Stimulated activated CD4-positive, alpha-beta T cell treated with anti-CD3 and anti-CD28 coated beads, Interleukin-1b, Interleukin-23, amount 100 ng/mL, for 48 hours (primary cell): Measurements from ENCODE around the gene CEP112.

ENCODE experiments used
- DNase-seq: peaks from one replicate; pipeline ENCODE4 v3.0.0-alpha.2; 2020

Gene CEP112

DNA sequence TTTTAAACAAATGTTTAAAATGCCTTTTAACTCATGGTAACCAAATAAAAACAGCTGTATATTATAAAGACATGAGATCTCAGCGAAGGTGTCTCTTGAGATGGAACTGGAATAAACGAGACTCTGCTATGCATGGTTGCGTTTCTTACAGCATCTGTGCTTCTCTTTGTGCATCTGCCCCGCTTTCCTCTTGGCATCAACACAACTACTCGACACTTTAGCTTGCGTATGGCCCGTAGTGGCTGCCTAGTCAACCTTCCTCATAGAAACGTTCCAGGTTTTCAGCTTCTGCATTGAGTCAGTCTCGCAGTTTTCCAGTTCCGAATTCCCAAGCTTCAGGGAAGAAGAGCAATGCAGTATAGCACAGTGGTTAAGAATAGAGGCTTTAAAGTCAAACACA is 214.9 kb downstream of the CEP112 start:
- DNase-seq: no peak

DNA sequence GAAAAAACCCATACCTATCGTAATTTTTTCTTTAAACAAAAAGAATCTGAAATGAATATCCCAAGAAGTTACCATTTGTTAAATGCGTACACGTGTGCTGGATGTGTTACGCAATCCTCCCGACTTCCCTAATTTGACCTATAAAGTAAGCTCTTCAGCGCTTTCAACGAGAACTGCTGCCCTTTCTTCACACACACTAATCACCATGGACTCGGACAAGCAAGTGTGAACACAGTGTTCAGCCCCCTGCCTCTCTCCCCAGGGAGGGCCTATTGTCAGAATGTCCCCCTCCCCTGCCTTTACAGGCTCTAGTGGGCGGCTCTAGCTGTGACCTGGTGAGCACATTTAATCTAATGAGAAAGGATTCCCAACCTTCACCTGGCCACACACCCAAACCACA is 216.1 kb downstream of the CEP112 start:
- no peak for DNase-seq

DNA sequence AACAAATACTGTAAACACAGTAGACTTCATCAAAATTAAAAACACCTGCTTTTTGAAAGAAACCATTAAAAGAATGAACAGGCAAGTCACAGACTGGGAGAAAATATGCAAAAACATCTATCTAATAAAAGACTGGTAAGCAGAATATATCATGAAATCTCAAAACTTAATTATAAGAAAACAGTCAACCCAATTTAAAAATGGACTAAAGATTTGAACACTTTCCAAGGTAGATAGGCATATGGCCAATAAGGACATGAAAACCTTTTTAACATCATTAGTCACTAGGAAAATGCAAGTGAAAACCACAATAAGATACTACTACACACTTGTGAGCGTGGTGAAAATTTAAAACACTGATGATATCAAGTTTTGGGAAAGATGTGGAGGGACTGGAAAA is 218.7 kb downstream of the CEP112 start:
- DNase-seq: no peak

DNA sequence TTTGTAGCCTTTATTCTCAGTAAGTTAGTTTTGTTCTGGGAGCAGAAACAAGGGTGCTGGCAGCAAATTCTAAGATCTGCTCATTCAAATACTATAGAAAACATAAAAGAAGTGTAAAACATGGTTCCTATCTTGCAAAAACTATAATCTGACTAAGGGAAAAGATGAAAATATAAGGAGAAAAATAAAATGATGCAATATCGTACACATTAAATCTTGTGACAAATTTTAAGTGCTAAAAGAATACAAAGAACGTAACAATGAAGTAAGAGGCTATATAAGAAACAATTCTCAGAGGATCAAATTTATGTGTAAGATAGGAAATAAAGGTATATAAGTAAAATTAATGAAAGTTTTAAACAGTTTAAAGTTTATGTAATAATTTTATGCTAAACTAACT is 224.6 kb downstream of the CEP112 start:
- no peak for DNase-seq

DNA sequence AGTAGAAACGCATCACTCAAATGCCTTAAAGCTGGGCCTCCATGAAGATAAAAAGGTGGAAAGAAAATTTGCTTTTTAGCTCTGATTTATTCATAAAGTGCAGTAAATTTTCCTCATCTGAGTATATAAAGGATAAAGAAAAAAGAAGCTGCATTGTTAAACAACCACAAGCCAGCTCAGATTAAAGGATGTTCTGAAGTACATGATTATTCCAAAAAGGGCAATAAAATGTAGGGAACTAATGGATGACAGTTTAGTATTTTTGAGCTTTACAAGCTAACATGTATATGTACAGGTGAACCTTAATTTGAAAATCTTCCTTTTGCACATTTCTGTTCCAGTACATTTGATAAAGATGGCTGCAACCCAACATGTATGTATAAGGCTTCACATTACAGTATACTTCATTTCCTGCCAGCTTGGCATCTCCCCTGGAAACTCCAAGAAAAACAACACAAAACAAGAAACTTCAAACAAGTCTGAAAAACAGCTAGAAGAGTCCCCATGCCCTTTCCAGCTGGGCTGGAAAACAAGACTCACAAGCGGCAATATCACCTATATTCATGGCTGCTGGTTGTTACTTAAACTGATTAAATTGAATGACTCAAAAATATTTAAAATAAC is 225.7 kb downstream of the CEP112 start:
- DNase-seq: no peak

DNA sequence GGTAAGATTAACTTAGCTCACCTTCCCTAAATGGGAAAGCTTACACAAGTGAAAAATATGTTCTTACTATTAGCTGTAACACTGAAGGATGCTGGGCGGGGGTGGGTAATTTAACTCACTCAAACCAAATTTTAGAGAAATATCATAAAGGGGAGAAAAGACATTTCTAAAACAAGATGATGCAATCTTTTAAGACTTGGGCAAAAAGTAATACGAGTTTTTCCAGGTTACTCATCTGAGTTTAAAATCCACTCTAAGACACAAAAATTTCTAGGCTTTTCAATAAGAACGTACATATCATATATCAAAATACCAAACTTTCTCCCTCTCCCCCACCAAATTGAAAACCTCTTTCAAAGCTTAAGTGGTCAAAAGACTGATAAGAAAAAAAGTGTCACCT is 228.8 kb downstream of the CEP112 start:
- DNase-seq: no peak

DNA sequence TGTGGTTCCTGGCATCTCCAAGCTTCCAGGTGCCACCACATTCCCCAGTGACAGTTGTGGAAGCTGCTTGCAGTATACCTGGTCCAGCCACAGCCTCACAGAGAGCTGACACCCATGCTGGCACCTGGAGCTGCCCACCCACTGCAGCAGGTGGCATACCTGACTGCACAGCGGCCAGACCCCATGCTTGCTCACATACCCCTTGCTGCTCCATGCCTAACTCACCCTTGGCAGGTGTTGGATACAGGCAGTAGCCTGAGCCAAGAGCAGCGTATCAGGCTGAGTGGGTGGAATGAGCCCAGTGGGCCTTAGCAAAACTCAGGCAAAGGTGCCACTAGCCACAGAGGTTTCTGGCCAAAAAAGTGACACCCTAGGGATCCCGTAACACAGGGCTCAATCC is 232.3 kb downstream of the CEP112 start:
- DNase-seq: no peak

DNA sequence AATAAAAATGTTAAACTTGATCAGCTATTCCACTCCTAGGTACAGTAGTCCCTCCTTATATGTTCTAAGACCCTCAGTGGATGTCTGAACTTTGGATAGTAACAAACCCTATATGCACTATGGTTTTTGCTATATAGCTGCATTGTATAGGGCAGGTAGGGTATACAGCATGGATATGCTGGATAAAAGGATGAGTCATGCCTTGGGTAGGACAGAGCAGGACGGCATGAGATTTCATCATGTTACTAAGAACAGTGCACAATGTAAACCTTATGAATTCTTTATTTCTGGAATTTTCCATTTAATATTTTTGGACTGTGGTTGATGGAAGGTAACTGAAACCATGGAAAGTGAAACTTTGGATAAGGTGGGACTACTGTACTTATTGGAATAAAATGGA is 235.1 kb downstream of the CEP112 start:
- DNase-seq: no peak

DNA sequence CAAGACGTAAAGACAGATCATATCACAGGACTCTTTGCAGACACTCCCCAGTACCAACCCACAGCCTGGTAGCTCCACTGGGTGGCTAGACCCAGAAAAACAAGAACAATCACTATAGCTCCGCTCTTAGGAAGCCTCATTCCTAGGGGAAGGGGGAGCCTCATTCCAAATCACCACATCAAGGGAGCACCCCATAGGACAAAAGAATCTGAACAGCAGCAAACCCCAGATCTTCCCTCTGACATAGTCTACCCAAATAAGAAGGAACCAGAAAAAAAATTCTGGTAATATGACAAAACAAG is 237.8 kb downstream of the CEP112 start:
- no peak for DNase-seq

DNA sequence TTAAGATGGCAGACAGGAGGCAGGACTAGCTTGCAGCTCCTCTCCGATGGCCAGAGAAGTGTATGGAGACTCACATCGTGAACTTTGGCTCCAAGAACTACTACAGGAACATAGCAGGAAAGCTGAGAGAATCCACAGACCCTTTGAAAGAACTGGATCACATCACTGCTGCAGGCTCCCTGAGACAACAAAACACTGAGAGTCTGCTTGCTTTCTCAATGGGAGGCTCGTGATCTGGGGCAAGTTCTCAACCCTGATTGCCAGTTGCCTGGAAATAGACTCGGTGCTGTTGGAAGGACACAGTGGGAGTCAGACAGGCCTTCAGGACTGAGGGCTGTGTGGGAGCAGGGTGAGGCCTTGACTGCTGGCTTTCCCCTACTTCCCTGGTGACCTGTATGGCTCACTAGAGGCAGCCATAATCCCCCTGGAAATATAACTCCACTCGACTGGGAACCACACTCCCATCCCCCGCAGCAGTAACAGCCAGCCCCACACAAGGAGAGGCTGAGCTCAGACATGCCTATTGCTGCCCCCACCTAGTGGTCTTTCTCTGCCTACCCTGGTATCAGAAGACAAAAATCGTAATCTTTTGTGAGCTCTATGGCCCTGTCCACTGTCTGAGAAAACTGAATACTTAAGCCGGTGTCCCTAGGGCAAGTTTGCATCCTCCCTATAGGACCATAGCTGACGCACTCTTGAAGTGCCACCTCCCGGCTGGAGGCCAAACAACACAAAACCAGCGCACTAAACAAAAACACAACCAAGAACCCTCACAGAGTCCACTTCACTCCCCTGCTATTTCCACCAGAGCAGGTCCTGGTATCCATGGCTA is 238.4 kb downstream of the CEP112 start:
- DNase-seq: no peak

DNA sequence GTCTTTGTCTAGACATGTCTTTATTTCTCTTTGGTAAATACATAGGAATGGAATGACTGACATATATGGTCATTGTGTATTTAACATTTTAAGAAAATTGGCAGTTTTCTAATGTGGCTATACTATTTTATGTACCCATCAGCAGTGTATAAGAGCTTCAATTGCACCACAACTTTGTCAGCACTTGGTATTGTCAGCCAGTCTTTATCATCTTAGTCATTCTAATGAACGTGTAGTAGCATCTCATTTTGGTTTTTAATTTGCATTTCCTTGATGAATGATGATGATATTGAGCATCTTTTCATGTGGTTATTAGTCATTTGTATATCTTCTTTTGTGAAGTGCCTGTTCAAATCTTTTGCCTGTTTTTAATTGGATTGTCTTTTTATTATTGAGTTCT is 239.3 kb downstream of the CEP112 start:
- DNase-seq: no peak

DNA sequence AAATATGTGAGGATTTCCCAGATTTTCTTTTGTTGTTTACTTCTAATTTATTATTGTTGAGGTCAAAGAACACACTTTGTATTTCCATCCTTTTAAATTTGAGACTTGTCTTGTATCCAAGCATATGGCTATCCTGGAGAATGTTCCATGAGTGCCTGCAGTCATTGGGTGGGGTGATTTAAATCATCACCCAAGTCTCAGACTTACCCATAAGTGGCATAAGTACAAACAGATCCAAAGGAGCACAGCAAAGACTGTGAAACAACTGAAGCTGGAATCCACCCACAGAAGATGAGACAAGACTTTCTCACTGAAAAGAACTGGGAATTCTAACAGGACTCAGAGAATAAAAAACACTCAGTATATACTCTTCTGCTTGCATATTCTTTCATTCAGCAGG is 239.9 kb downstream of the CEP112 start:
- DNase-seq: no peak

DNA sequence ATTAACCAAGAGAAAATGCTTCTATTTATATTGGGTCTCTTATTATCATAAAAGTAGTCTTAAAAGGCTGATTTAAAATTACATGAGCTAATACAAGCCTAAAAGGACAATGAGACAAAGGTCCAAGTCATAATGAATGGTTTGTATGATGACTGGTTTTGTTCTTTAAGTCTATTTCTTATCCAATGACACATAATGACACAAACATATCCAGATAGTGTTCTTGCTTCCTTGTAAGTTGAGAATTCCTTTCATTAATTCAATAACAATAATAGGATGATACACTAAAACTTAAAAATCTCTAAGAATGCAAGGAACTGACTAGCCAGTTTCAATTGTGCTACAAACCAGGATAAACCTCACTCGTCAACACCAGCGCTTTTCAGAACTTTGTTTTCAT is 244.1 kb downstream of the CEP112 start:
- no peak for DNase-seq

DNA sequence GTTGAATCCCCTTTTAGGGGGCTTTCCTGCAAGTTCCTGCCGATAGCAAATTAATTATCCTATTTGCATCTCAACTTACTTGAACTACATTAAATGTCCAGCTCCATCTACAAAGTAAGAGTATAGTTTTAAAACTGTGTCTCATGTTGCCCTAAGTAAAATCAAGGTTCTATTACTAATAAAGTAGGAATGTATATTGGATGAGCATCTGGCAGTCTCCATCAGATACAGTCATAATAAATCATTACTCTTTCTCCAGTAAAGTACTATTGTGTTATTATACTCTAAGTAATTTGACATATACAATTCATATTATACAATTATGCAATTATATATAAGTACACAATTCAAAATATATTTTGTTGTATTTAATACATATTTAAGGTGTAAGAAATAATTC is 249.3 kb downstream of the CEP112 start:
- no peak for DNase-seq

DNA sequence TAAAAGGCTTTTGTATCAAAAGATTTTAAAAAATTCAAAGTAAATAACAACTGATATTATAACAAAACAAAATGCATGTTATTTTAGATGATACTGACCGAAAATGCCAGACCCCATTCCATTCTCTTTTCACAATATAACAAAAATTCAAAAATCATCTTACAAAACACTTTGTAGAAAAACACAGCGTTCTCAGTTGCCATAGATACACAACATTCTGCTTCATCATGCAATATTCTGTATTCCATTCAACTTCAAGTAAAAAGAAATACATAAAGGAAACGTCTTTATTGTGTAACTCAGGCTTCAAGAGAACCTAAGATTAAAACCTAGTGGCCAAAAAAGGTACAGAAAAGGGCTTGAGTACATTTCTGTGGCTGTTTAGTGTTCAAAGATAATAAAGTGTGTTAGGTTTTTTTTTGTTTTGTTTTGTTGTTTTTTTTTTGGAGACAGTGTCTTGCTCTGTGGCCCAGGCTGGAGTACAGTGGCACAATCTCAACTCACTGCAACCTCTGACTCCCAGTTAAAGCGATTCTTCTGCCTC is 250.5 kb downstream of the CEP112 start:
- no peak for DNase-seq

DNA sequence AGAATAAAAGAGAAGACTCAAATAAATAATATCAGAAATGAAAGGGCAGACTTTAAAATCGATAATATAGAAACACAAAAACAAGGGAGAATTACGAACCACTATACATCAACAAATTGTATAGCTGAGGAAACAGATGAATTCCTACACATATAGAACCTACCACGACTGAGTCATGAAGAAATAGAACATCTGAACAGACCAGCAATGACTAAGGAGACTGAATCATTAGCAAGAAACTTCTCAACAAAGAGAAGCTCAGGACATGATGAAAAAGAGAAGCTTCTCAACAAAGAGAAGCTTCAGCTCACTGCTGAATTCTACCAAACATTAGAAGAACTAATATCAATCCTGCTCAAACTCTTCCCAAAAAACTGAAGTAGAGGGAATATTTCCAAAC is 255.9 kb downstream of the CEP112 start:
- no peak for DNase-seq

DNA sequence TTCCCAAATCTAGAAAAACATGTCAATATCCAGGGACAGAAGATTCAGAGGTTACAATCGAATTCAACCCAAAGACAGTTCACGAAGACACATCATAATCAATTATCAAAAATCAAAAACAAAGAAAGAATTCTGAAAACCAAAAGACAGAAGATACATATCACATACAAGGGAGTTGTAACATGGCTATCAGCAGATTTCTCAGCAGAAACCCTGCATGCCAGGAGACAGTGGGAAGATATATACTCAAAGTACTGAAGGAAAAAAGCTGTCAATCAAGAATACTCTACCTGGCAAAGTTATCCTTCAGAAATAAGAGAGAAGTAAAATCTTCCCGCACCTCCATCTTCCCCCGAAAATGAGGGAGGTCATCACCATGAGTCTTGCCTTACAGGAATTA is 258.6 kb downstream of the CEP112 start:
- no peak for DNase-seq

DNA sequence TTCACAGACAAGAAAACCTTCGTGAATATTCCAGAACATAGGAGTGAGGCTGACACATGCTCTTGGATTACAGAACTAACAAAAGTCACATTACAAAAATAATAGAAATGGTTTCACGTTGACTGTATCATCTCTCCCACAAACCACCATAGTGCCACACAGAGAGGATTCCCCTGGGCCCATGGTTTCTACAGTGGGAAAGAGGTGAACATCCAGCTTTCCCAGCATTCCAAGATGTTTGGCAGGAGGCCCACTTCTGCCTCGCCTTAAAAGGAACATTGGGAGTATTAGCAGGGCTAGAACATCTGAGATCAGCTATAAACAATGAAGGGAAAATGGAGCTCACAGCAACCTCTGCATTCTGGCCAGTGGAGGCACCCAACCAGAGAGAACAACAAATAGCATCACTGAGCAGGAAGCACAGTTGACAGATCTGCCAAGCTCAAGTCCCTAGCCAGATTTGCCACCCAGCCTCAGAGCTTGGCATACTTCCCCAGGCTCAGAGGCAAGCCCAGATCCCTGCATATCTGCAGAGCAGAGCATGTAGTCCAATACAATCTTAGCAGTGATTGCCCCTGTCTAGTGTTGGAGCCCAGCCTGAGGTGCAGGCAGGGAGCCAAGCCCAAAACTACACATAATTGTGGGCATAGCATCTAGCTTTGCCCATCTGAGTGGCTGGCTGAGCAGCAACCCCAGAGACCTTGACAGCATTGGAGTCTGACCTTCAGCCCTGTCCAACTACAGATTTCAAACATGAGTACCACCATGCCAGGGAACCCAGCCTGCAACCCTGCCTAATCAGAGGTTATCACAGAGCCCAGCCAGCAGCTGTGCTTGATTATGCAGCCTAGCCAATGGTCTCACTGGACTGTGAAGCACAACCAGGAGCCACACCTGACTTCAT is 260.4 kb downstream of the CEP112 start:
- DNase-seq: no peak

DNA sequence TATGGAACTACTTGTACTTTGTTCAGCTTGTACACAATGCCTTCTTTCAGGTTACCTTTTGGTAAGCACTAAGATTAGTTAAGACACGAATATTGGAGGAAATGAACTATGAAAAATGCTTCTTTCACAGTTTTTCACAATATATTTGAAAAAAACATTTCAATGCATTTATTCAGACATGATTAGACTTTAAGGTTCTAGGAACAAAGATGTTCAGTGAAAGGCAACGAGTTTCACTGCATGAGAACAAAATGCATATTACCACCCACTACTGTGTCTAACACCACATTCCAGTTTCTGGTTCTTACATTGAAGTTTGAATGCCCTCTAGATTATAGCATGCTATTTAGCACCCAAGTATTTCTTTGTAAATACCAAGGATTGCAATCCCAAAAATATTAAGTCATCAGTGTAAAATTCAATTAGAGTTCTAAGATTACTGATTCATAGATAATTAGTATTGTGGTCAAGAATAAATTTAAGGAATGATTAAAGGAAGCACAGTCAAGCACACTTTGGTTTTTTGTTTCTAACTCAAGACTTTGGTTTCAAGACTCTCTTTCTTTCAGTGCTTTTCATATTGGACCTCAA is 261.7 kb downstream of the CEP112 start:
- DNase-seq: no peak

DNA sequence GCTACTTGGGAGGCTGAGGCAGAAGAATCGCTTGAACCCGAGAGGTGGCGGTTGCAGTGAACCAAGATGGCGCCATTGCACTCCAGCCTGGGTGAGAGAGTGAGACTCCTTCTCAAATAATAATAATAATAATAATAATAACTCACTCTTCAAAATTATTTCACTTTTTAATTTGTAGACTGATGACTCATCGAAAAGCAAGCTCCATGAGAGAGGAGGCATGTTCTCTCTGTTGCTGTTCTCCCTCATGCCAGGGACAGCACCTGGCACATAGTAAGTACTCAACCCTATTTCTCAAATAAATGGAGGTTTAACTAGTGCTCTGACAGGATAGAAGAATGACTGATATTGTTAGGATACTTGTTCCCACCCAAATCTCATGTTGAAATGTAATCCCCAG is 265.3 kb downstream of the CEP112 start:
- no peak for DNase-seq

DNA sequence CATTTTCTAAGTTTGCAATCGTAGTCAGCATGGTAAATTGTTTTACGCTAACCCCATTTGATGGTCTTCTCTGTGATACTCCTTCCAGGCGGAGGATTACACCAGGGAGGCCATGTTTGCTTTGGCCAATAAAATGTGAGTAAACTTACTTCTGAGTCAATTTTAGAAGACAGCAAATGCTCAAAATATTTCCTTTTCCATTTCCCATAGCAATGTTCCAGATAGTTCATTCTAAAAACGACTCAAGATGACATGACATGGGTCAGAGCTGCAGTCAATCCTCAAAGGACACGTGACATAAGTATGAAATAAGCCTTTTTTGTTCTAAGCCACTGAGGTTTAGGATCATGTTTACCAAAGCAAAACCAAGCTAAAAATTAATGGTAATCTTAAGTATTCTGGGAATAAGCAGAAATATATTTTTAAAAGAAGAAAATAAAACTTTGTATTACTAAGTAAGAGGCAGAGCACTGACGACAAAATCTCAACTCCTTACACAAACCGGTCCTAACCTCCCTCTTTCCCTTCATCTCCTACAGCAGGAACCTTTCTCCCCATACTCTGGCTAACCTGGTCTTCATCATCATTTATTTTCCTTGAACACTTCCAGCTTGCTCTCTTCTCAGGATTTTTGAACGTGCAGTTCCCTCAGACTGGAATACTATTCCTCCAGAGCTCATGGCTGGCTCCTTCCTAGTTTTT is 266.2 kb downstream of the CEP112 start:
- DNase-seq: no peak

DNA sequence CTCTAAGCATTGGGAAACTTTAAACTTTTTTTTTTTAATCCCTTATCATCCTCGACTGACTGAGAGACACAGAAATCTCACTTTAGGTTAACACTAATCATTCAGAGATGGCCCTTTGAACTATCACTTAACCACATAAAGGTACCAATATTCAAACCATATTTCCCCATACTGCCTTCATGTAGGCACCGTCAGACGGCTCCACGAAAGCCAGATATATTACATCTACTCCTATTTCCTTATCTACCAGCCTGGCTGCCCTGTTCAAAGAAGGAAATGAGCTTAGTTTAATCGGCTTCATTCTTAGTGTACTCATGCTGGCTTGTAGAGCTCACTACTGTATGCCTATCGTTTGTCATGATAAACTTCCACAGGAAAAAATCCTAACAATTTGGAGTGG is 270.9 kb downstream of the CEP112 start:
- DNase-seq: no peak

DNA sequence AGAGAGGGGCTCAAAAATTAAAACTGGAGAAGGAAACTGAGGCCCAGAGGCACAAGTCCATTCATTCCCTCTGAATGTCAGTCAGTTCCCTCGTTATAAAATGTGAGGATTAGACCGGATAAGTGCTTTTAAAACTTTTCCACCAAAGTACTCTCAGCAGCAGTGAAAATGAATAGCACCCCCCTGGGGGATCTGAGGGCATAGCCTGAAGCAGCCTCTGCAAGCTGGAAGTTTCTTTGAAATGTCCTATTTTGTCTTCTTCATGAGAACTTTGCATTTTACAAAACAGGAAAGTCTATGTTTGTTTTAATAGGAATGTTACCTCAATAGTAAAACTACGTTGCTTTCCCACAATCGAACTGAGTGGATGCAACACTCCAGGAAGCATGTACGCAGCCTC is 273.0 kb downstream of the CEP112 start:
- DNase-seq: no peak
